ENCODE results near the gene CATSPERE.
"Not testable (repeated sequence)": the region's sequence is repeated elsewhere in the genome, so short reads cannot be mapped to it uniquely, and the experiment has no call there.

The CATSPERE gene

DNA sequence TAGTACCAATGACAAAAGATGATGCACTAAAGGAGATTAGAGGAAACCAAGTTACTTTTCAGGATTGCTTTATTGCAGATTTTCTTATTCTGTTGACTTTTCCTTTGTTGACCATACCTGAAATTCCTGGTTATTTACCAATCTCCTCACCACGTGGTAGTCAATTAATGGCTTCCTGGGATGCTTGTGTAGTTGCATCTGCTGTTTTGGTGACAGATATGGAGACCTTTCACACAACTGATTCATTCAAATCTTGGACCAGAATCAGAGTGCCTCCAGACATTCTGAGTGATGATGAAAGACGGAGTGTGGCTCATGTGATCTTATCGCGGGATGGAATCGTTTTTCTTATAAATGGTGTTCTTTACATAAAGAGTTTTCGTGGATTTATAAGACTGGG, 91.3 kb downstream of the CATSPERE start:
- no peak for DNase-seq

DNA sequence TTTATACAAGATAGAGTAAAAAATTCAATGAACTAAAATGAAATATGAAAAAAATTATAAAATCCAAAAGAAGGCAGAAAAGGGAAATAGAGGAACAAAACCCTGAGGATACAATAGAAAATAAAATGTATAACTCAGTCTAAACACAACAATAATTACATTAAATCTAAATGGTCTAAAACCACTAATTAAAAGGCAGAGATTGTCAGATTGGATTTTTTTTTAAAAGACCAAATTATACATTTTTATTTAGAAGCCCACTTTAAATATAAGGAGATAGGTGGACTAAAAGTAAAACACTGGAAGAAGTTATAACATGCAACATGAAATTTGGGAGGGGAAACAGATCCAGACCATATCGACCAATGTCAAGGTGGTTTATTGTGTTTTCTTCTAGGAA, 95.2 kb downstream of the CATSPERE start:
- DNase-seq = no peak

DNA sequence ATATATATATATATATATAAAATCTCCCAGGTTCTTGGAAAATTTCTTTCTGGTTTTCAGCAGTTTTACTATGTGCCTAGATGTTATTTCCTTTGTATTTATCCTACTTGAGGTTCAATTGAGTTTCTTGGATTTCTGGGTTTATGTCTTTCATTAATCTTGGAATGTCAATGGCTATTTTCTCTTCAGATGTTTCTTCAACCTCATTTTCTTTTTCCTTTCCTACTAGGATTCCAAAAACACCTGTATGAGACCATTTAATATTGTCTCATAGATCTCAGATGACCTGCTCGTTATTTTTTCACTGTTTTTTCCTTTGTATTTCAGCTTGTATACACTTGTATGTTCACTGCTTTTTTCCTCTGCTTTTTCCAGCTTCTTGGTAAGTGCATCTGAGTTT, 96.5 kb downstream of the CATSPERE start:
- DNase-seq = no peak

GRCh38 chr1:244559561-244559960, 98.5 kb downstream of the CATSPERE start:
- no peak for DNase-seq

GRCh38 chr1:244562877-244563276, 101.8 kb downstream of the CATSPERE start:
- DNase-seq = not testable (repeated sequence)

DNA sequence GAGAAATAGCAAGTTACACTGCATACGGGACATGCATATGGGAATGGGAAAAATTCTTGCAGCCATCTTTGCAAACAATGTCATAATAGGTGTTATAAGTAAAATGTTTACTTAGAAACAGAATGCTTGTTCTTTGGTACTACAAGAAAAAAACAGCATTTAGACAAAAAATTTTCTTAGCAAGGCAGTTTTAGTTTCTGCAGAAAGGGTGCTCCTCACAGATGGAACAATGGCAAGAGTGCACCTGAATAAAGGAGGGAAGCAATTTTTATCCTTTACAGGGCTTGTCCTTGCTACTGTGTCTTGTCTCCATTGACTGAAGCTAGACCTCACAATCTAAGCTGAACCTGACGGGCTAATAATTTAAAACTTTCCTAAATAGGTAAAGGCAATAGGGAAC, 112.7 kb downstream of the CATSPERE start:
- no peak for DNase-seq

DNA sequence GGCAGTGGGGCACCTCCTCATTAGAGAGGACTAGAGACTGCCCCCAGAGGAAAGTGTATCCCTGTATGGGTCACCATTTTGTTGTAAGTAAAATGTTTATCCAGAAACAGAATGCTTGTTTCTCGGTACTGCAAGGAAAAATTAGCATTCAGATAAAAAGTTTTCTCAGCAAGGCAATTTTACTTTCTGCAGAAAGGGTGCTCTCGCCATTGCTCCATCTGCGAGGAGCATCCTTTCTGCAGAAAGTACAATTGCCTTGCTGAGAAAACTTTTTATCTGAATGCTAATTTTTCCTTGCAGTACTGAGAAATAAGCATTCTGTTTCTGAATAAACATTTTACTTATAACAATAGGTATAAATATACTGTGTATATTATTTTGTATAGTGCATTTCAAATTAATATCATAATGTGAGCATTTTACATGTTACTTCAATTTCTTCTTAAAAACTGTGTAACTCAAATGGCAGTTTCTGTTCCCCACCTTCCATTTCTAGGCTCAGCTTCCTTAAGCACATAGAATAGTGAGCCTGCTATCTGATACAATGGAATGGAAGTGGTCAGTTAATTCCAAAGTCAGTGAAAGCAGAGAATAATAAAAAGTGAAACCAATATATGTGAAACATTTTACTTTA, 115.3 kb downstream of the CATSPERE start:
- no peak for DNase-seq

DNA sequence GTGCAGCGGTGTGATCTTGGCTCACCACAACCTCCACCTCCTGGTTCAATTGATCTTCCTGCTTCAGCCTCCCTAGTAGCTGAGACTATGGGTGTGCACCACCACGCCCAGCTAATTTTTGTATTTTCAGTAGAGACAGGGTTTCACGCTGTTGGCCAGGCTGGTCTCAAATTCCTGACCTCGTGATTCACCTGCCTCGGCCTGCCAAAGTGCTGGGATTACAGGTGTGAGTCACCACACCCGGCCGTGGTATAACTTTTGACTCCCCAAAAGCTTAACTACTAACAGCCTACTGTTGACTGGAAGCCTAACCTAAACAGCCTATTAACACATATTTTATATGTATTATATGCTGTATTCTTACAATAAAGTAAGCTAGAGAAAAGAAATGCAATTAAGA, 117.1 kb downstream of the CATSPERE start:
- DNase-seq = not testable (repeated sequence)

GRCh38 chr1:244583358-244583982, 122.4 kb downstream of the CATSPERE start:
- no peak for DNase-seq

DNA sequence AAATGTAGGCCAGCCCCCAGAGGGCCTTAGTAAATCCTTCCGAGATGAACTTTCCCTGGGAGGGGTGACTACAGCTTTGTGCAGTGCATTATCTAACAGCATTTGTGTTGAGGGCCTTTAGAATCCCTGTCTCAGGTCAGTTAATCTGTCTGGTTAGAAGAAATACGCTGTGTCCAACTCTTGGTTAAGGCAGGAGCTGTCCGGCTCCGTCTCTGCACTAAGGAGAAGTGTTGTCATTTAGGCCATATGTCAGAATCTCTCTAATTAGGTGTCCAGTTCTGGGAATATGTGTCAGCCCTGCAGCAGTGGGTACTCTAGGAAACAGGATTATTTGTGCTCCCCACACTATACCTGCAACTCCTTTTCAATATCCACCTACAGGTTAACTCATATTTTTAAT, 124.8 kb downstream of the CATSPERE start:
- DNase-seq = no peak

GRCh38 chr1:244590670-244591069, 129.6 kb downstream of the CATSPERE start:
- no peak for DNase-seq

DNA sequence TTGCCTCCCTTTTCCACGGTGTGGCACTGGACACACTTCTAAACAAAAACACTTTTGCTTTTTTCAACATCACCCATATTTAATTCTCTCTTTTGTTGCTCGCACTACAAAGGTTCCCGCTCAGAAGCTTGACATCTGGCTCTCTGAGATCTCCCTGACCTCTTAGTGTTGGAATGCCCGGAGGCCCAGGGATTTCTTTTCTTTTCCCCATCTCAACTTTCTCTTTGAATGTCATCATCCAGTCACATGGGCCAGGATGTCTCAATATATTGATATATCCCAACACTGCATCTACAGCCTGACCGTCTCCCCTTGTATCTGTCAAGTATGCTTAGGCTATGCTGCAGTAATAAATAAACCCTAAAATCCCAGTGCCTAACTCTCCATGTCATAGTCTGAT, 137.5 kb downstream of the CATSPERE start:
- no peak for DNase-seq

- peak; percentile 84 for DNase-seq
Measured at GRCh38 chr1:244599937-244600350, 138.9 kb downstream of the CATSPERE start.

DNA sequence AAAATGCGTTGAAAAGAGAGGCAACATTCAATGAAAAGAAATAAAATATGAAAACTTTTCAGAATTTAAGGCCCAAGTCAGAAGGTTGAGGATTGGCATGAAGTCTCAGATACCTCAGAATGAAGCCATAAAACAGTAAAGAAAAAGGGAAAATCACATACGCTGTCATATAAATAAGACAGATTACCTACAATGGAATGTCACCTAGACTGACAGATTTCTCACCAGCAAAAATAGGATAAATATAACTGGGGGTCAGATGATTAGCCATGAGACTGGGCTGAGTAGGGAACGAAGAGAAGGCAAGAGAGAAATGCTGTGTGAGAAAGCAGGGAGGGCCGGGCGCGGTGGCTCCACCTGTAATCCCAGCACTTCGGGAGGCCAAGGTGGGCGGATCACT, 140.3 kb downstream of the CATSPERE start:
- DNase-seq = no peak

DNA sequence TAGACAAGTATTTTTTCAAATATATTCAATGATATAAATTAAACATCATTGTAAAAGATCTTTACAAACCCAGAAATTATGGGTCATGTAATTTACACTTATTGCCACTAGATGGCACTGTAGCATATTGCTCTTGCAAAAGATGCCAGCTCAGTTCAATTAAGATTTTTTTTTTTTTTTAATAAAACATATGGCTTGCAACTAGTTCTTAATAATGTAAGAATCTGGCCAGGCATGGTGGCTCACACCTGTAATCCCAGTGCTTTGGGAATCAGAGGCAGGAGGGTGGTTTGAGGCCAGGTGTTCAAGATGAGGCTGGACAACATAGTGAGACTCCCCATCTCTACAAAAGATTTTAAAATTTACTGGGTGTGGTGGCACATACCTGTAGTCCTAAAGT, 142.4 kb downstream of the CATSPERE start:
- peak; percentile 49 for DNase-seq

- DNase-seq = no peak
Measured at GRCh38 chr1:244605835-244606370, 144.8 kb downstream of the CATSPERE start.

DNA sequence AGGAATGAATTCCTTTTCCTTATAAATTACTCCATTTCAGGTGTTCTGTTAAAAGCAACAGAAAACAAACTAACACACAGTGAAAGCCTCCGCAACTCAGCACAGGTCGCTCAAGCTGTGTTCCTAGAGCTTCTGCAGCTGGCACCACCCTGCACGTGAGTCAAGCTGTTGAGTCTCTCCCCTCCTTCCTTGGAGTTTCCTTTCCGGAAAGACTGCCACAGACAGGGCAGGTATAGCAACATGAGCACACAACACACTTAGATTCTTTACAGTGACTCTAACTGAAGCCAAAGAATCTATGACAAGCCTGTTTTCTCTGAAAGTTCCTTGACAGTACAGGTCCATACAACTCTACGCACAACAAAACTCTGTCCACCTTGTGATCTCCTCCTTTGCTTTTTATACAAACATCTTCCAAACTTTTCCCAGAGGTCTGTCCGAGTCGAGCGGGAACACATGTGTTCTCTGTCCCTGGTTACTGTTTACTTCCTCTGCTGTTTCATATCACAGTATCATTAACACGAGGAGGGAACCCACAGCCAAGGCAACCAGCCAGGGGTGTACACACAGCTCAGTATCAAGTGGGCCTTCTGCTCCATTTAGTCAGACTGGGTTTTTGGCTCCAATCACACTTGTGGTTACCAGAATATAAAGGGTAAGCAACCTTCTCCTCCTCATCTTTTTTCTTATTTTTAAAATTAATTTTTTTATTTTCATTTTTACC, 153.2 kb downstream of the CATSPERE start:
- no peak for DNase-seq

DNA sequence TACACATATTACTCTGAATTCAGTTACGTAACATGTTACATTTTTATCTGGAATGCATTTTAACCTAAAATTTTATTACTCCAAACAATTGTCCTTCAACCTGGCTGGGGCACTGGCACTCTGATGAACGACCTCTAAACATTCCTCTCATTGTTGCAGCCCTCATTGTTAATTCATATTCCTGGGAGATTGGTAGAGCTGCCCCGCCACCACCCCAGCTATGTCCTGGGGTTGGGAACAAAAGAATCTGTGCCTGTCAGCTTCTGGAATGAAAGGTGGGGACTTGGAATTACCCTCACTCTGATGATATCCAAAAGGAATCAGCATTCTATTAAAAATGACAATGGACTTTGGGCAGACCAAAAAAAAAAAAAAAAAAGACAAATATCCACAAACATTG, 153.8 kb downstream of the CATSPERE start:
- DNase-seq = no peak

DNA sequence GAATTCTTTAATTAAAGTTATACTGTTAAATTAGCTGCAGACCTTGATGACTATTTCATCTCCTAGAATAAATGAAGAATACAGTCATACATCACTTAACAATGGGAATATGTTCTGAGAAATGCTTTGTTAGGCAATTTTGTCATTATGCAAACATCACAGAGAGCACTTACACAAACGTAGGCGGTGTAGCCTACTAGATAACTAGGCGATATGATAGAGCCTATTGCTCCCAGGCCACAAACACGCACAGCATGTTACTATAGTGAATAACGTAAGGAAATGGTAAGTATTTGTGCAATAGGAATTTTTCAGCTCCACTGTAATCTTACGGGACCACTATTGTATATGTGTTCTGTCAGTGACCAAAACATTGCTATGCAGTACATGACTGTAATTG, 154.2 kb downstream of the CATSPERE start:
- DNase-seq = no peak

DNA sequence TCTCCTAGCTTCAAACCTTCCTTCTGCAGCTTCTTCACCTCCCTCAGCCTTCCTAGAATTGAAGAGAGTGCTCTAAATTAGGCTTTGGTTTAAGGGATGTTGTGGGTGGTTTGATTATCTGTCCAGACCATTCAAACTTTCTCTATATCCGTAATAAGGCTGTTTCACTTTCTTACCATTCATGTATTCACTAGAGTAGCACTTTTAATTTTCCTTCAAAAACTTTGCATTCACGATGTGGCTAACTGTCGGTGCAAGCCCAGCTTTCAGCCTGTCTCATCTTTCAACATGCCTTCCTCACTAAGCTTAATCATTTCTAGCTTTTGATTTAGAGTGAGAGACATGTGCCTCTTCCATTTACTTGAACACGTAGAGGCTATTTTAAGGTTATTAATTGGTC, 165.6 kb downstream of the CATSPERE start:
- no peak for DNase-seq

DNA sequence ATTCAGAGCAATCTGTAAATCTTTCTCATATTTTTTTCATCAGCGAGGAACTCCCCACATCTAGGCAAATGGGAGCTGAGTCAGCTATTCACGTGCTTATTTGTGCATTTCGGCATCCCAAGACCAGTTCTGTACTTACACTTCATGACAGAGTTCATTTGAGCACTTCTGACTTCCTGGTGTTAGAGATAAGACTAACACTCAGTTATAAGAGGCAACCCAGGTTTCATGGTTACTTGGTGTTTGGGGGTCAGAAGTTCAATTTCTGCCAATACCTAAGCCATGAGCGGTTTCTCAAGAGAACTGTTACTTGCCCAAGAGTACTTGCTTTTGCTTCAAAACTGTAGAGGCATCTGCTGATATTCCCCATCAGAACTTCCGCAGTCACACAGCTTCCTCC, 167.7 kb downstream of the CATSPERE start:
- DNase-seq = no peak

DNA sequence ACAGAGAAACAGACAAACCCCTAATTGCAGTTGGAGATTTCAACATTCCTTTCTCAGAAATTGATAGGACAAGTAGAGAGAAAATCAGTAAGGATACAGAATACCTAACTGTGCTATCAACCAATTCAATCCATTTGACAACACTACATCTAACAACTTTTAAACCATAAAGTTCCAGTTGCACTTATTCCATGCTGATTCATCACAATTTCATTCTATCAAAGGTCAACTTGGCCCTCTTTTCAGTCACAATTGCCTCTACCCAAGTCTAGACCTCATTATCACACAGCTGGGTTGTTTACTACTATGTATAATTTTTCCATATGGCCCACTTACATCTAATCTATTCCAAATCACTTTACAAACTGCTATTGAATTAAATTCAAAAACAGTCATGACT, 172.1 kb downstream of the CATSPERE start:
- no peak for DNase-seq

- DNase-seq = no peak
Measured at GRCh38 chr1:244634546-244634945, 173.5 kb downstream of the CATSPERE start.
